ENCODE data around the gene HERC2. TPM values are rescaled to one million over a fixed set of nuclear protein-coding genes. Genes with fewer than 3 reads are reported as not detected.

The HERC2 gene
- total and polyA plus RNA-seq, 2 of the 13 experiments (the other 11 are each of a cell fraction or from before 2014, with no cell fraction given) = 17.6 to 24.8 TPM

GRCh38 chr15:28104326-28104725 lies 217.7 kb downstream of the HERC2 start (continued):
- no peak for TF ChIP-seq SMC3 (IDR thresholded peaks at IDR 0.05; ENCODE audit: low read length)
- TF ChIP-seq ARNTL (CRISPR knock-in tag; IDR thresholded peaks at IDR 0.05) = no peak
- no peak for TF ChIP-seq NFKB2 (CRISPR knock-in tag; IDR thresholded peaks at IDR 0.05; ENCODE audit: borderline replicate concordance)
- no peak for TF ChIP-seq MTERF4 (CRISPR knock-in tag; IDR thresholded peaks at IDR 0.05)
- TF ChIP-seq STAT6 (CRISPR knock-in tag; IDR thresholded peaks at IDR 0.05; ENCODE audit: borderline replicate concordance) = no peak
- no peak for TF ChIP-seq ZKSCAN5 (CRISPR knock-in tag; IDR thresholded peaks at IDR 0.05)
- TF ChIP-seq GABPB1 (CRISPR knock-in tag; IDR thresholded peaks at IDR 0.05) = no peak
- no peak for TF ChIP-seq HNRNPK (IDR thresholded peaks at IDR 0.05; ENCODE audit: low read depth, low read length, poor library complexity, severe bottlenecking)
- TF ChIP-seq FOXA3 (CRISPR knock-in tag; IDR thresholded peaks at IDR 0.05) = no peak
- TF ChIP-seq DR1 (CRISPR knock-in tag; IDR thresholded peaks at IDR 0.05) = no peak

- peaks cover 10 to 57% of the 10 kb centered on the region in 2 experiments for H3K27me3 ChIP-seq (ENCODE audit: control insufficient read depth in 1 of 2, insufficient read depth in 2 of 2, low read length in 2 of 2)
- H3K4me2 ChIP-seq (ENCODE audit: low read depth, low read length) = no peak overlapping the region
- FAIRE-seq (no peak), ATAC-seq (no peak), DNase-seq (ENCODE audit: low spot score) (no peak)
- no peaks in the 10 kb centered on the region for H4K20me1 ChIP-seq (ENCODE audit: insufficient read depth, low read length)
- BruUV-seq (replicated peaks) = no TSS peak
- no peaks in the 10 kb centered on the region for H3K36me3 ChIP-seq (replicated peaks in 1 of 2; ENCODE audit: control insufficient read depth in 1 of 2, insufficient read depth in 2 of 2, low read length in 2 of 2)
- H2AFZ ChIP-seq (ENCODE audit: low read length) = no peak overlapping the region
- H3K27ac ChIP-seq (ENCODE audit: extremely low read length, insufficient read depth, low read length) = no peak overlapping the region
- 42% methylated on average over 10 of the region's 10 CpGs for WGBS (ENCODE audit: low lambda C conversion rate)
- in situ Hi-C loops (cut with HindIII; ENCODE audit: extremely low pct_ligation_motif_present, low pct_unique_long_range_greater_than_20kb) = no loop called here
- H3K4me1 ChIP-seq (ENCODE audit: insufficient read depth, low read length) = peaks cover 22% of the 10 kb centered on the region
- intact Hi-C loops (cut with micrococcal nuclease; ENCODE audit: unreplicated experiment) = no loop called here
- H3K9me3 ChIP-seq (ENCODE audit: low read length) = no peaks in the 10 kb centered on the region
- H3K79me2 ChIP-seq (ENCODE audit: insufficient read depth, low read length) = no peaks in the 10 kb centered on the region
- H3K9ac ChIP-seq (ENCODE audit: insufficient read depth, low read depth, low read length) = no peak overlapping the region
- ChIA-PET CTCF (ENCODE audit: low intra/inter-chr PET ratio, low total read pairs) (no interaction called here), POLR2A (no interaction called here)
- no peak overlapping the region for H3K4me3 ChIP-seq (replicated peaks in 1 of 3; ENCODE audit: insufficient read depth in 1 of 3, low read depth in 2 of 3, low read length in 3 of 3)
- TF ChIP-seq KAT7 (CRISPR knock-in tag; IDR thresholded peaks at IDR 0.05; ENCODE audit: borderline replicate concordance) (no peak), CENPX (CRISPR knock-in tag; IDR thresholded peaks at IDR 0.05) (no peak), SP2 (CRISPR knock-in tag; IDR thresholded peaks at IDR 0.05) (no peak), SP4 (CRISPR knock-in tag; IDR thresholded peaks at IDR 0.05) (no peak), RBAK (CRISPR knock-in tag; IDR thresholded peaks at IDR 0.05) (no peak), SMC3 (IDR thresholded peaks at IDR 0.05; ENCODE audit: low read length) (no peak), ZNF354B (CRISPR knock-in tag; IDR thresholded peaks at IDR 0.05) (no peak), PHF20 (CRISPR knock-in tag; IDR thresholded peaks at IDR 0.05) (no peak), CENPBD1 (CRISPR knock-in tag; IDR thresholded peaks at IDR 0.05; ENCODE audit: borderline replicate concordance, low read depth) (no peak), SOX13 (IDR thresholded peaks at IDR 0.05) (no peak), SOX13 (CRISPR knock-in tag; conservative IDR thresholded peaks at IDR 0.05 in 1 of 2, IDR thresholded peaks at IDR 0.05 in 1 of 2) (no peak)
These were observed 218.1 kb downstream of the HERC2 start for GRCh38 chr15:28103831-28104230.

Measured in HepG2 (cell line).